ENCODE results near the gene DNER.
"Not testable (repeated sequence)": the region's sequence is repeated elsewhere in the genome, so short reads cannot be mapped to it uniquely, and the experiment has no call there.

DNA sequence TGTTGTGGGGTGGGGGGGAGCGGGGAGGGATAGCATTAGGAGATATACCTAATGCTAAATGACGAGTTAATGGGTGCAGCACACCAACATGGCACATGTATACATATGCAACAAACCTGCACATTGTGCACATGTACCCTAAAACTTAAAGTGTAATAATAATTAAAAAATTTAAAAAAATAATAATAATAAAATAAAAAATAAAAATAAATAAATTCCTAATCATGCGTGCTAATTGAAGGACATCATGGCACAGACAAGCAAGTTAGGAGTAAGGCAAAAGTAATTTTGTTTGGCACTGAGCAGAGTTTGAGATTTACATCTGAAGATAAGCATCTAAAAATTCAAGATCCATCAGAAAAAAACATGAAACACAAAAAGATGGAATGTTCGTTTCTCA lies 100.3 kb downstream of the DNER start:
- not testable (repeated sequence) for TF ChIP-seq GABPB1 (CRISPR knock-in tag; IDR thresholded peaks at IDR 0.05); MLX (CRISPR knock-in tag; IDR thresholded peaks at IDR 0.05); SP1 (CRISPR knock-in tag; conservative IDR thresholded peaks at IDR 0.05); PRRX2 (CRISPR knock-in tag; IDR thresholded peaks at IDR 0.05); FOXP4 (CRISPR knock-in tag; IDR thresholded peaks at IDR 0.05); SMAD4 (CRISPR knock-in tag; IDR thresholded peaks at IDR 0.05)
- TF ChIP-seq, protein P1, sequence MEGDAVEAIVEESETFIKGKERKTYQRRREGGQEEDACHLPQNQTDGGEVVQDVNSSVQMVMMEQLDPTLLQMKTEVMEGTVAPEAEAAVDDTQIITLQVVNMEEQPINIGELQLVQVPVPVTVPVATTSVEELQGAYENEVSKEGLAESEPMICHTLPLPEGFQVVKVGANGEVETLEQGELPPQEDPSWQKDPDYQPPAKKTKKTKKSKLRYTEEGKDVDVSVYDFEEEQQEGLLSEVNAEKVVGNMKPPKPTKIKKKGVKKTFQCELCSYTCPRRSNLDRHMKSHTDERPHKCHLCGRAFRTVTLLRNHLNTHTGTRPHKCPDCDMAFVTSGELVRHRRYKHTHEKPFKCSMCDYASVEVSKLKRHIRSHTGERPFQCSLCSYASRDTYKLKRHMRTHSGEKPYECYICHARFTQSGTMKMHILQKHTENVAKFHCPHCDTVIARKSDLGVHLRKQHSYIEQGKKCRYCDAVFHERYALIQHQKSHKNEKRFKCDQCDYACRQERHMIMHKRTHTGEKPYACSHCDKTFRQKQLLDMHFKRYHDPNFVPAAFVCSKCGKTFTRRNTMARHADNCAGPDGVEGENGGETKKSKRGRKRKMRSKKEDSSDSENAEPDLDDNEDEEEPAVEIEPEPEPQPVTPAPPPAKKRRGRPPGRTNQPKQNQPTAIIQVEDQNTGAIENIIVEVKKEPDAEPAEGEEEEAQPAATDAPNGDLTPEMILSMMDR (IDR thresholded peaks at IDR 0.05) = not testable (repeated sequence)
- TF ChIP-seq, protein P2, sequence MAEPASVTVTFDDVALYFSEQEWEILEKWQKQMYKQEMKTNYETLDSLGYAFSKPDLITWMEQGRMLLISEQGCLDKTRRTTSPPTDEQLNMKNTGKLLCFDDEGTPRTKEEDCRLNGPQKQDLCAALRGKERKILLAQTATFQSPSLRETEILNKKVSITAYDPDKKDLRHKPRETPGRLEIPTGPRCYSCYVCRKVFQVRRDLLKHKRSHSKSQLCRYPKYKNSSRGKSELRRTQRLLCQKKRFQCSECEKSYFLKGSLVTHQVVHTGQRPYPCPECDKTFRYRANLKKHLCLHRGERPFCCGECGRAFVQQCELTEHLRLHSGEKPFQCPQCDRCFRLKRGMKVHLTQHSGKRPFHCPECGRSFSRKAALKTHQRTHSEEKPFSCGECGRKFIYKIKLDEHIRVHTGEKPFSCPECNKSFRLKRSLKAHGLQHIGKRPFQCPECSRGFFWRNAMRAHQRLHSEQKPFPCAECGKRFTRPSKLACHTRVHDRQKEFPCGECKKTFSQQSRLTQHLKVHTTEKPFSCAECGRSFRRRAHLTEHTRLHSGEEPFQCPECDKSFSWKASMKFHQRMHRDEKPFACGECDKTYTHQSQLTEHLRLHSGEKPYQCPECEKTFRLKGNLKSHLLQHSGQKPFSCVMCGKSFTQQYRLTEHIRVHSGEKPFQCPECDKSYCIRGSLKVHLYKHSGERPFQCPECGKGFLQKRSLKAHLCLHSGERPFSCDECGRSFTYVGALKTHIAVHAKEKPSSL (CRISPR knock-in tag; conservative IDR thresholded peaks at IDR 0.05) = not testable (repeated sequence)
- TF ChIP-seq, protein P3, sequence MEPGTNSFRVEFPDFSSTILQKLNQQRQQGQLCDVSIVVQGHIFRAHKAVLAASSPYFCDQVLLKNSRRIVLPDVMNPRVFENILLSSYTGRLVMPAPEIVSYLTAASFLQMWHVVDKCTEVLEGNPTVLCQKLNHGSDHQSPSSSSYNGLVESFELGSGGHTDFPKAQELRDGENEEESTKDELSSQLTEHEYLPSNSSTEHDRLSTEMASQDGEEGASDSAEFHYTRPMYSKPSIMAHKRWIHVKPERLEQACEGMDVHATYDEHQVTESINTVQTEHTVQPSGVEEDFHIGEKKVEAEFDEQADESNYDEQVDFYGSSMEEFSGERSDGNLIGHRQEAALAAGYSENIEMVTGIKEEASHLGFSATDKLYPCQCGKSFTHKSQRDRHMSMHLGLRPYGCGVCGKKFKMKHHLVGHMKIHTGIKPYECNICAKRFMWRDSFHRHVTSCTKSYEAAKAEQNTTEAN (CRISPR knock-in tag; IDR thresholded peaks at IDR 0.05) = not testable (repeated sequence)

Measured in WTC11 (cell line).